GM12878 (cell line): ENCODE measurements around the gene MAML2.

Experiments used
- EP300 ChIP-seq, 2 experiments: fragments of 150-350 bp in 1 of 2; IDR thresholded peaks; 2 replicates each; pipeline ENCODE4 v1.6.1; 2011 to 2012; ENCODE audit warnings: low read depth in 2 of 2, low read length in 2 of 2, borderline replicate concordance in 1 of 2, improper control_type of control experiment in 1 of 2, inconsistent platforms in 1 of 2; ENCODE audit not compliant: control insufficient read depth in 1 of 2
- KDM1A ChIP-seq: fragments of 200-600 bp; sonication (generic); IDR thresholded peaks from 2 replicates; pipeline ENCODE4 v1.6.1; 2016; ENCODE audit warnings: borderline replicate concordance
- MAX ChIP-seq: IDR thresholded peaks from 2 replicates; pipeline ENCODE4 v1.6.1; 2012; ENCODE audit warnings: low read depth, low read length, improper control_type of control experiment
- MTA3 ChIP-seq: IDR thresholded peaks from 2 replicates; pipeline ENCODE4 v1.6.1; 2012; ENCODE audit warnings: low read length, inconsistent platforms, borderline replicate concordance
- SIX5 ChIP-seq: IDR thresholded peaks from 2 replicates; pipeline ENCODE4 v1.6.1; 2011; ENCODE audit warnings: mild to moderate bottlenecking, low read depth, low read length, moderate library complexity; ENCODE audit not compliant: severe bottlenecking

- TF ChIP-seq EP300 (IDR thresholded peaks at IDR 0.05; ENCODE audit: borderline replicate concordance in 1 of 2, control insufficient read depth in 1 of 2, low read depth in 2 of 2, low read length in 2 of 2) (no peak), MAX (no peak), MTA3 (no peak), SIX5 (no peak), KDM1A (no peak)
Measured at GRCh38 chr11:96081561-96081960, 261.4 kb downstream of the MAML2 start.
